GM21390 (cell line): ENCODE data around the gene SYDE2.
A peak's percentile ranks its signal among the peaks of the same experiment; 100 is the strongest.
"Not testable (repeated sequence)": the region's sequence is repeated elsewhere in the genome, so short reads cannot be mapped to it uniquely, and the experiment has no call there.

Source experiments
- ATAC-seq: cut with Tn5 transposase; IDR thresholded peaks from one replicate; pipeline ENCODE4 v1.9.1; 2021; ENCODE audit not compliant: unreplicated experiment

SYDE2 gene

DNA sequence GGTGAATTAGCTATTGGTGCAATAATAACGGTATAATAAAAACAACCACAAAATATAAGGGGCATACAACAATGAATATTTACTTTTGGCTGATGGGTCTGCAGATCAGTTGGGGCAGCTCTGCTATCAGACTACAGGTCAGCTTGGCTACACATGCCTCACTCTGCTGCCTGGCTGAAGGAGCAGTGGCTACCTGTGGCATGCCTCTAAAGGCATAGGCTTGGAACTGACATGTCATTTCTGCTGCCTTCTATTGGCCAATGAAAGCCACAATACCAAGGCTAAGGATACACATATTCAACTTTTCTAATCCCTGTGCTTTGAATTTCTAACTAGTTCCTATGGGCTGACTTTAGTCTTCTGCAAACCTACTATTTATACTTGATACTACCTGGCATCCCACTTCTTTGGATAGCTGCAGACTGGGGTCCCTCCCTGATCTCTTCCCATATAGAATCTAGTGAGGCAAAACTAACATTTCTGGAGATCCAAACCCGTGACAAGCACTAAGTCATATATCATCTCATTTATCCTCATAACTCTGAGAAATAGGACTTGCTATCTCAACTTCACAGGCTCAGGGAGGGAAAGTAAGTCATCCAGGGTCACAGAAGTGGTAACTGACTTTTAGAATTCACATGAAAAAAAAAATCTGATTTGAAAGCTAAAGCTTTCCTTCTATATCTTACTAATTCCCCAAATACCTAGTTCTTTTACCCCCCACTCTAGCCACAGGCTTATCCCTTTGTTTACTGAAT lies 19.2 kb upstream of the SYDE2 start:
- ATAC-seq = no peak

DNA sequence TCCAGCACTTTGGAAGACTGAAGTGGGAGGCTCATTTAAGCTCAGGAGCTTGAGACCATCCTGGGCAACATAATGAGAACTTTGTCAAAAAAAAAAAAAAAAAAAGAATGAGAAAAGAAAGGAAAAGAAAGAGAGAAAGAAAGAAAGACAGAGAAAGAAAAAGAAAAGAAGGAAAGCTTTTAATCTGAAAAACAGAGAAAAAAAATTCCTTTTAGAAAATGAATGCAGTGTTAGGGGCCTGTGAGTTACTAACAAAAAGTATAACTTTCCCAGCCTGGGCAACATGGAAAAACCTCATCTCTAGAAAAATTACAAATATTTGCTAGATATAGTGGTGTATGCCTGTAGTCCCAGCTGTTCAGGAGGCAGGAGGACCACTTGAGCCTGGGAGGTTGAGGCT lies 15.9 kb upstream of the SYDE2 start:
- no peak for ATAC-seq

DNA sequence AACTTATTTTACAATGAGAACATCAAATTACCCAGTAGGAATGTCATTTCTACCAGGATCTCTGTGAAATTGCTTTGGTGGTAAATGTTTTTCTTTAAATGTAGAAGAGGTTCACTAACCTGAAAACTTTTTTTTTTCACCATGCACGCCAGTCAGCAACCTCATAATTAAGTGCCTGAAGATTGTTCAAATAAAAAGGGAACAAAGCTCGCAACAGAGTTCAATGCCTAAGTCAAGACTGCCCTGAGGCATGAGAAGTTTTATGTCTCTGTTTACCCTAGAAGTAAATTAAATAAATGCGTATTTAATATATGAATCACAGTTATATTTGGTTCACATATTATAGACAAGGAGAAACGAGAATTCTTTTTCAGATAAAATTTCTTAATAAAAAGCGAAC lies 13.8 kb upstream of the SYDE2 start:
- ATAC-seq = no peak

DNA sequence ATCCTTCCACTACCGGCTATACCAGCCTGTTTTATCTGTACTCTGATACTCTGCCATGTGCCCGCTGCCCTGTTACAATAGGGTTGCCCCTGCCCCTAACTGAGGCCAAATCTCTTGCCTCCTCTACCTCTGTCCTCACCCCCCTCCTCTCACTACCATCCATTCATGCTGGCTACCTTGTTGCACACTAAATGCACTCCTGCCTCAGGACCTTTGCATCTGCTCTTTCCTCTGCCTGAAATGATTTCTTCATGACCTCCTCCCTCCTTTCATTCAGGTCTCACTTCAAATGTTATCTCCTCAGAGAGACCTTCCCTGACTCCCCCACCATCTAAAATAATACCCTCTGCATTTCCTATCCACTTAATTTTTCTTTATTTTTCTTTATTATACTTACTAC lies 7.7 kb upstream of the SYDE2 start:
- ATAC-seq = no peak

DNA sequence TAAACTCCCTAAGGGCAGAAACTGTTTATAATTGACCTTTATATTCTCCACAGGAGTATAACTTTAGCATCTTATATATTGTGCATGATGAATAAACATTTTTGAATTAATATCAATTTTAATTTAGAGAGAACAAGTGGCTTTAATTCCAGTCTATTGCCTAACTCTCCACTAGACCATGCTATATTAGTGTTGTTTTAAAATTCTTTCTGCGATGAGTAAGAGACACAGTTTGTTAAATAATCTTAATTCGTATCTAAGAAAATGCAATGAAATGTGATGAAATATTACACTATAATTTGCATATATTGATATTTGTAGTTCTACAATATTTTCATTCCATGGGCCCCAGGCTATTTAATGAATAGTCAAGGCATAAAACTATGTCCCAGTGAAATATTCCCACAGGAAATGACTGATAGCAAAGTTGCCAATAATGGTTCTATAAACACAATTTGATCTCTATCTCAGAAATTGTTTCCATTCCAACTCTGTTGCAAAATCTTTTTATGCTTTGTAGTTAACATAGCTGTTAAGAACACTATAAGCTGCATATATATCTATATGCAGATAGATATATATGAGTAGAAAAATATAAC lies 2.9 kb upstream of the SYDE2 start:
- ATAC-seq = no peak

DNA sequence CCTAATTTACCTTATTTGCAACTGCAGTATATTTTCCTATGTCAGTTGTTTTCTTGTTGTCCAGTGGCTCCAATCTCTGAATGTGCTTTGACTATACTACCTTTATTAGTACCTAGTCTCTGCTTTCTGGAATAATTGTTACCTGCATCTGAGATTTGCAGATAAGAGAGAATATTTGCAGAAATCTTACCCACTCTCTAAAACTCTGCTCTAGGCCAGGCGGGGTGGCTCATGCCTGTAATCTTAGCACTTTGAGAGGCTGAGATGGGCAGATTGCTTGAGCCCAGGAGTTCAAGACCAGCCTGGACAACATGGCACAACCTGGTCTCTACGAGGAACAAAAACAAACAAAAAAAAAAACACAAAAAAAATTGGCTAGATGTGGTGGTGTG lies 2.0 kb upstream of the SYDE2 start:
- no peak for ATAC-seq

DNA sequence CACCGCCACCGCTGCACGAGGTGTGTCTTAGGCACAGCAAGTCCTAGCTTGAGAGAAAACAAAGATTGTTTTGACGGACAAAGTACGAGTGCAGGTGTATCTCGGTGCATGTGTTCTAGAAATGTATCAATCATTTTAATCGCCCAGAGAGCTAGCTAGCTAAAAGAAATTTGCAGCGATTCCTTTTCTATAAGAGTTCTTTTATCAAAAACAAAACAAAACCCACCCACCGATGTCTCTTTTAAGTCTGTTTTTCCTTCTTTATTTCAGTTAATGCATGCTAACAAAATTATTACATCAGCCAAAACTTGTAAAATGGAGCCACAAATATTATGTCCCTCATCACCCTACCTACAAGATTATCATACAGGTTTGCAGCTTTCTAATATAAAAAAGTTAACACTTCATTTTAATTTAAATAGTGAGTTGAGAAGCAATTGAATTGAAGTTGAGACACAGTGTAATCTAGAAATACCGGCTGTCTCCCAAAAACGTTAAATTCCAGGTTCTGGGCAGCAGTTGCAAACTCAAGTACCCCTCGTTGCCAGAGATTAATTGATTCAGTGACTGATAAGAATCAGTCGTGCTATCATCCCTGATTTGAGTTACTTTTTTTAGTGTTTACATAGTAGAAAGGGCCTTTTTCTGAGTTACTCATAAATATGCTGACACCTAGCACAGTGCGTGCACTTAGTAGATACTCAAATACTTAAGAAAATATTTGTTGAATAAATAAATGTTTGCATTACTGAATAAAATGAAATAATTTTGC lies 1.5 kb upstream of the SYDE2 start:
- ATAC-seq = peak; percentile 5

DNA sequence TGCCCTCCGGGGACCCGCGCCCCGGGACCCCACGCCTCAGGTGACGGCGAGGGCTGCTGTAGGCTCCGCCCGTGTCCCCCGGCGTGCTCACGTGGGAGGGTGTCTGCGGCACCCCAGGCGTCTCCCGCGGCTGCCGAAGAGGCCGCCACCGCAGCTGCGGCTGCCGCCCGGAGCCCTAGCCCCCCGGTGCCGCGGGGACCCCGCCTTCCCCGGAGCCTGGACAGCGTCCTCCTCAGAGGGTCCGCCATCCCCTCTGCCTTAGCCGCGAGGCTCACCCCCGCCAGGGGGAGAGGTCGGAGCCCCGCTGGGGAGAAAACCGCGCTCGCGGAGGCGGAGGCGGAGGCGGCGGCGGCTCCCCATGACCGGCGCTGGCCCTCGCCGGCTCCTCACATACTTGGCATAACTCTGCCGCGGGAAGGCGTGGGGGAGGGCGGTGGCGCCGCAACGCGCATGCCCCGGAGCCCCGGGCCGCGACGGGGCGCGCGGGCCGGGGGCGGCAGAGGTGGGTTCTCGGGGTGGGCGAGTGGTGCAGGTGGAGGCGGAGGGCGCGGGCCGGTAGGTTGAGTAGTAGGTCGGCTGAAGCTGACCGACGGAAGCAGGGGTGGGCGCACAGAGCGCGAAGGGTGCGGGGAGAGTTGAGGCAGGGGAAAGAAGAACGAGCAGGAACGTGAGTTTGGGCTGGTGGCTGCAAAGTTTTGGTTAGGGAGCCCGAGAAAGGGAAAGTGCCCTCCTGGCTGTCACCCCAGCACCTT lies 700 bp upstream of the SYDE2 start:
- peak; percentile 49 for ATAC-seq

DNA sequence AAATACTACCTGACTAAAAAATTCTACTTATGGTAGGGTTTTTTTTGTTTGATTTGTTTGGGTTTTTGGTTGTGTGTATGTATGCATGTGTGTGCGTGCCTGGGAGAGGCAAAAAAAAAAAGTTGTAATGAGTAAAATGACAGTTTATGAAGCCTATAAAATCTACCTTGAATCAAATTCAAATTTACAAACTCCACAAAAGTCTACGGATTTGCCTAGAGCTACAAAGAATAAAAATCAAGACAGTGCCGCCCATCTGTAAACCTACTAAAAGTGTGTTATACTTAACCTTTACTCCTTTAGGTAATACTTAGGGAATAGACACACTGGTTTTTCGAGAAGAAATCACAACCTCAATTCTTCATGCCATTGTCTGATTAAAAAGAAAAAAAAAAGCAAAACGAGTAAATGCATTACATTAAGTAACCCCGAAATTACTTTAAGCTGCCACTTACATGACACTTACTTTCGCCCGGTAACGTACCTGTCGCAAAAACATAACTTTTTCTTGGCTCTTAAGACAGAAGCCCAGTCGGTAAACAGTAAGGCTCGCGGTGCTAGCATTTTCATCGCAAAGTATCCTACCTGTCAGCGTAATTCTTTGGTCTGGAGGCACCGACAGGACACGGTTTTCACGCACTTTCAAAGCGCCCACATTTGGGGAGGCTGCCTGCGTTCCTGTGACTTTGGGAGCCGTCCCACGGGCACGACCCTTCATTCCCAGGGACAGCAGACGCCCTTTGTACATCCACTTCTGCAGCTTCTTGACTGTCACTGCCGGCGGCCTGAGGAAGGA lies 951 bp downstream of the SYDE2 start:
- no peak for ATAC-seq

DNA sequence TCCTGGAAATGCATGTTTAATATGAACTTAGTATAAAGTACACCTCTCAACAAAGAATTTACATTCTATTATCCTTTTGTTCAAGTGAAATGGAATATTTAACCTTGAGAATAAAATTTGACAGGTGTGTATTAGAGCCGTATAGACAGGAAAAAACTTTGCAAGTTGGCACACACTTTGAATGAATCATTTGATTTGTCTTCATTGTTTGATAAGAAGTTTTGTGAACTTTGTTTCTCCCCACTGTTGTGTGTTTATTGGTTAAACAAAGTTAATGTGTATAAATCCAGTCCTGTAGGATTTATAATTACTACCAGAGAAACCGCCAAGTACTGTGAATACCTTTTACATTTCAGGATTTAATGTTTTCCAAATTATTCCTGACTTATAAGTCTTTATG lies 2.0 kb downstream of the SYDE2 start:
- ATAC-seq = no peak

DNA sequence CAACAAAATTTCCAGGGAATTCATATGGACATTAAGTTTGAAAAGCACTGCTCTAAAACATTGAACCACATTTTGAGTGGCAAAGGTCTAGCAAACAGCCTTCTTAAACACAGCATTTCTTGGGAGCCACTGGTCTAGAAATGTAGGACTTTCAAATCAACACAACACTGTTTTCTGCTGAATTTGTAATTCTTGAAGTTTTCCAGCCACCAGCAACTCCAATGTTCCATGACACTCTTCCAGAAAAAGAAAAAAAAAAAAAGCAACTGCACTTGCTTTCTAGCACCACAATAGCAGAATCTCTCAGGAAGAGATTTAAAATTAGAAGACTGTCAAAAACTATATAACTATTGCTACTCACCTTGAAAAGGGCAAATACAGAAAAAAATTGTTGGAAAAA lies 4.5 kb downstream of the SYDE2 start:
- no peak for ATAC-seq

DNA sequence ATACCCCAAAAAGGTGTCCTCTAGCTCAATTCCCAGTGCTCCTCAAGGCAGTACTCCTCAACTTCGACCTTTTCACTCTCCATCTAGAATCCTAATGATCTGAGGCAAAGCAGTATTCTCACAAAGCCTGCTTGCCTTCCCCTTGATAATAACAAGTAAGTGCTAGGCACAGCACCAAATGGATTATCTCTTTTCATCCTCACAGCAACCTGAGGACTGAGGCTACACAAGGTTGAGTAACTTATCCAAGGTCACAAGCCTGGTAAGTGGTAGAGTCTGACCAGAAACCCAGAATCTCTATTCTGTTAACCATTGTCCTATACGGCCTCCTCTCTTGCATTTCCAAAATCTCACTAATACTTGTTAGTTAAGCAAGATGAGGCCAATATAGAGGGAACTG lies 5.1 kb downstream of the SYDE2 start:
- no peak for ATAC-seq

DNA sequence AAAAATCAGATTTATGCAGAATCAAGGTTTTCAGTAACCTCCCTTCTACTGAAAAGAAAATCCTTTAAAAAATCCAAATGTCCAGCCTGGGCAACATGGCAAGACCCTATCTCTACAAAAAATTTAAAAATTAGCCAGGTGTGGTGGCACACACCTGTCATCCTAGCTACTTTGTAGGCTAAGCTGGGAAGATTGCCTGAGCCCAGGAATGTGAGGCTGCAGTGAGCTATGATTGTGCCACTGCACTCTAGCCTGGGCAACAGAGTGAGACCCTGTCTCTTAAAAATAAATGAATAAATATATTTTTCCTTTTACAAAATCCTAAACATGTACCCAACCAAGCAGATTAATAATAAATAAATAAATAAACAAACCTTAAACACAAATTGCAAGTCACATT lies 8.7 kb downstream of the SYDE2 start:
- ATAC-seq = not testable (repeated sequence)

DNA sequence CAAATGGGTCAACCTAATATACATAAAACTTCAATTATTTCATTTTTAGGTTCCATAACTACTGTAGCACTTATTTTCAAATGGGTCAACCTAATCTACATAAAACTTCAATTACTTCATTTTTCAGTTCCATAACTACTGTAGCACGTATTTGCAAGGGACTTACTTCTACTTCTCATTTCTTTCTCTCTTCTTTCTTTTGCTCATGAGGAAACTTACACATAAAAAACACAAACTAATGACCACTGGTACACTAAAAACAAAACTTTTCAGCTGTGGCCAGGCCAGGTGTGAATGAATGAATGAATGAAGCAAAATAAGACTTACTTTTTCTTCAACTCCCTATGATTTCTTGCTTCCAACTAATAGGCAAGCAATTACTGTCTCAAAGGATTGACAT lies 11.7 kb downstream of the SYDE2 start:
- peak; percentile 61 for ATAC-seq

DNA sequence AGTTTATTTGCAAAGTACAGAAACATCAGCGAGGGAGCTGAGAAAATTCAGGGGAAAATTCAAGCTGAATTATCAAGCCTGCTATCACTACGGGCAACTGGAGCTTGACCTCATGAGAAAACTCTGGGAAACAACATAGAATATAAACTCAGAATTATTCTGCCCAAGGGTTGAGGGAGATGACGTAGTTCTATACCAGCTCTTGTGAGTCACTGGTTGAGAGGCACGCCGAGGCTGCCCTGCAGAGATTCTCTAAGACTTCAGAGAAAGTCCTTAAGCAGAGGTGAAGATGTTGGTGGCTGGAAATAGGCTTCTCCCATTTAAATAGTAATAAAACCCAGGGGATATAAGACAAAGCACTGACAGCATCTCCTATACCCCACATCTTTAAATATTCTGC lies 12.3 kb downstream of the SYDE2 start:
- ATAC-seq = no peak

DNA sequence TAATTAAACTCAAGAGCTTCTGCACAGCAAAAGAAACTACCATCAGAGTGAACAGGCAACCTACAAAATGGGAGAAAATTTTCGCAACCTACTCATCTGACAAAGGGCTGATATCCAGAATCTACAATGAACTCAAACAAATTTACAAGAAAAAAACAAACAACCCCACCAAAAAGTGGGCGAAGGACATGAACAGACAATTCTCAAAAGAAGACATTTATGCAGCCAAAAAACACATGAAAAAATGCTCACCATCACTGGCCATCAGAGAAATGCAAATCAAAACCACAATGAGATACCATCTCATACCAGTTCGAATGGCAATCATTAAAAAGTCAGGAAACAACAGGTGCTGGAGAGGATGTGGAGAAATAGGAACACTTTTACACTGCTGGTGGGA lies 13.8 kb downstream of the SYDE2 start:
- ATAC-seq = not testable (repeated sequence)

DNA sequence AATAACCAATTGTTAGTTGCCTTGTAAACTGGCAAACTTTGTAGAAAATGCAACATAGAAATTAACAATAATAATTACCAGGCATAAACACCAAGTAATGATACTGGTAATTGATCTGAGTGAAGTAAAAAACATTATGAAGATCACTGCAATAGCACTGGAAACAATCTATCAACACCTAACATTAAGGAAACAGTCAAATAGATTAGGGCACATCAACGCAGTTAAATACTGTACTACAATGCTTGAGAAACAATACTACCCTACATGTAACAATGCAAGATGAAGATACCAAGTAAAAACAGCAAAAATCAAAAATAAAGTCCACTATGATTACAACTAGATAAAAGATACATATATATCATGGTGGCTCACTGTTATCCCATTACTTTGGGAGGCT lies 16.6 kb downstream of the SYDE2 start:
- no peak for ATAC-seq

DNA sequence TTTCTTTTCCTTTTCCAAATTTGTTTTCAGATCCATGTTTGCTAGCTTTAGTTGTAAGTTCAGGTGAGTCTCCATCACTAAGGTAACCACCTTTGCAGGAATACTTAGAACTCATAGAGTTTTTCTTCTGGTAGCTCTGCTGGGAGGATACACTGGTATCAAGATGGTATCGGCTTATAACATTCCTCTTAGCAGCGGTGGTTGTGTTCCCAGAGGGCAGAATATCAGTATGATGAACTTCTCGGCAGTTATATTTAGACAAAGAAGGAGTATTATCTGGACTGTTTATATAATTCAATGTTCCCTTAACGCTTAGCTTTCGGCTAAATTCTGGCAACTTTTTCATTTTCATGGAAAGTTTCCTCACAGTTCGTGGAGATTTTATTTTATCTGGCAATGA lies 18.1 kb downstream of the SYDE2 start:
- no peak for ATAC-seq

DNA sequence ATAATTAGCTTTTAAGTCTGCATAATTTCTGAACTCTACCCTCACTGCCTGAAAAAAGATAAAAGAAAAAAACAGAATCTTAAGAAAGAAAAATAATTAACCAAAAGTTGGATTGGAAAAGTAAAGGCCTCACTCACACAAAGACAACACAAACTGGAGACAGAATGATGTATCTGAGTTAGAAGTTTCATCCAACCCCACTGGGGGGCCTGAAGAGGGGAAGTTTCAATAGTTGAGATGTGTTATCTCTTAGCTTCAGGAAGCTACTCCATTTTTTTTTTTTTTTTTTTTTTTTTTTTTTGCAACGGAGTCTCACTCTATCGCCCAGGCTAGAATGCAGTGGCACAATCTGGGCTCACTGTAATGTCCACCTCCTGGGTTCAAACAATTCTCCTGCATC lies 19.9 kb downstream of the SYDE2 start:
- ATAC-seq = no peak

DNA sequence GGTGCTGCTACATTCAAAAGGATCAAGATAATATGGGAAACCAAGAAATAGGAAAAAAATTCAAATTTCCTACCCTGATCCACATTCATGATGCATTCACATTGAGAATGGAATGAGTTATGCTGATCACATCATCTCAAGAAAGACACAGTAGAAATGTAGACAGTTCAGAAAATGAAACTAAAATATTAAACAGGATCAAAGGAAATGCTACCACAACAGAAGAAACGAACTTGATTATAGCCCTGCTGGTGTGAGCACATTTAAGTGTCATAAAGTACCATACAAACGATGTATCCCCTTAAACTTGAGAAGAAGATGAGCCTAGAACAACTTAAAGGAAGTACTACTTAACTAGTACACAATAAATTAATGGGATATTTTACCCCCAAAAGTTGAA lies 21.3 kb downstream of the SYDE2 start:
- ATAC-seq = no peak

DNA sequence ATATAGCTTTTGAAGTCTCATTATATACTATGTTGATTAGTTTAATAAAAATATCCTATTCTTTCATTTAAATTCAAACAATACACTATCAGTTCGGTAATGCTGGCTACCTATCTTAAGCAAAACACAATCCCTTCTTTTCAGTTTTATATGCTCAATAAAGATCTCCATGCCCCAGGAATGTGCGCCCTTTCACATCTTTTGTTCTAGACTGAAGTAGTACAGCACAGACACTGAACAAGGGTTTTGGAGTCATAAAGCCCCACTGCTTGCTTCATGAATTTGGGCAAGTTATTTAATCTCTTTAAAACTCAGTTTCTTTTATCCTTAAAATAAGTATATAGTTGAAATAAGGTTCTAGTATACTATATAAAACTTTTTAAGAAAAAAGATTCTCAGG lies 22.4 kb downstream of the SYDE2 start:
- no peak for ATAC-seq
